A549 (cell line): ENCODE data around the gene BRF1.

Experiments
- CHD2 ChIP-seq: fragments of 150-350 bp; IDR thresholded peaks from 2 replicates; pipeline ENCODE4 v1.6.1; 2014; ENCODE audit warnings: low read length; ENCODE audit not compliant: partially characterized antibody
- CTCF ChIP-seq: fragments of >200 bp; sonication (Bioruptor Twin); formaldehyde crosslinking; IDR thresholded peaks from 3 replicates; pipeline ENCODE4 v1.5.1; 2016
- JUN ChIP-seq, 2 experiments: fragments of >200 bp; sonication (Bioruptor Twin); formaldehyde crosslinking; IDR thresholded peaks; 2 replicates in 1 of 2; 3 replicates in 1 of 2; pipeline ENCODE4 v1.6.1; 2016 to 2017
- MAX ChIP-seq: IDR thresholded peaks from 2 replicates; pipeline ENCODE4 v1.6.1; 2012
- MYC ChIP-seq: IDR thresholded peaks from 2 replicates; pipeline ENCODE4 v1.6.1; 2012; ENCODE audit warnings: mild to moderate bottlenecking, inconsistent platforms, low read length, improper control_type of control experiment, borderline replicate concordance
- POLR2A ChIP-seq: IDR thresholded peaks from 2 replicates; pipeline ENCODE4 v1.6.1; 2012; ENCODE audit warnings: mild to moderate bottlenecking, low read length
- RARB ChIP-seq: fragments of 250-450 bp; sonication (Bioruptor Pico); IDR thresholded peaks from 2 replicates; pipeline ENCODE4 v1.8.0; 2021; ENCODE audit warnings: mild to moderate bottlenecking, moderate library complexity
- SMC3 ChIP-seq: fragments of >200 bp; sonication (Bioruptor Twin); formaldehyde crosslinking; IDR thresholded peaks from 3 replicates; pipeline ENCODE4 v1.6.1; 2018; ENCODE audit warnings: inconsistent platforms

GRCh38 chr14:105179191-105179590 lies 121.6 kb downstream of the BRF1 start:
- TF ChIP-seq MYC (no peak), JUN (IDR thresholded peaks at IDR 0.05) (no peak), SMC3 (no peak), RARB (no peak), MAX (no peak), CHD2 (no peak), CTCF (no peak), POLR2A (no peak)
